Globus pallidus (tissue), 1 donor: ENCODE results near the gene CDH4.
"Not testable (repeated sequence)": the region's sequence is repeated elsewhere in the genome, so short reads cannot be mapped to it uniquely, and the experiment has no call there.

Source experiments
- DNase-seq: peaks from one replicate; pipeline ENCODE4 v3.0.0-alpha.2; 2015; ENCODE audit warnings: low spot score

CDH4 gene

GRCh38 chr20:61459705-61460104, 207.6 kb downstream of the CDH4 start:
- DNase-seq, result no peak

DNA sequence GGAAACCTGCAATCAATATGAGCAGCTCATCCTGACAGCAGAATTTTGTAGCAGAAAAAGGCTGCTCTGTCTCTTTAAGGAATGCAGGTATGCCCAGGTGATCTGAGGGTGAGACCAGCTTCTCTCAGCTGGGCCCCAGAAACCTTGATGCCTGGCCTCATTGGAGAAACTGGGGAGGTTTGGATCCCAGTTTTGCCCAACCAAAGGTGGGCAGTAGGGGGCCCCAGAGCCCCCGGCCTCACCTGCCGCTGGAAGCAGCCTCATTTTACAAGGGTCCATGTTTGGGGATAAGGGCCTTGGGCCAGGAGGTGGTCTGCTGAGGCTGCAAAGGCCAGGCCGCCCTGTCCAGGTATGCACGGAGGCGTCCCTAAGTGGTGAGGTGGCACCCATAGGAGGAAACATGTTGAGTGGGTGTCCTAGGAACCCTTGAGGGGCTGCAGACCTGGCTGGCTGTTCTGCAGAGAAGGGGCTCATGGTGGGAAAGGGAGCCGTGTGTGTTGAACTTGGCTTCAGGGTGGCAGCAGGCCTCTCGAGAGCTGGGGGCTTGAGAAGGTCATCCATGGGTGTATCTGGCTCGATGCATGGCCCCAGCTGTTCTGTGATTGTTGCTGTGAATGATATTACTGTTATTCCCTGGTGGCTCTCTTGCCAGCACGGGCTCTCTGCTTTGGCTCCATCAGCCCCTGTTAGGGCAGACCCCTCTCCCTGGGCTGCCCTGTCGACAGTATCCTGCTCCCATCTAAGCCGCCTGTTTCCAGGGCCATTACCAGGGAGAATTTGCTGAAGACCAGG, 208.4 kb downstream of the CDH4 start:
- no peak for DNase-seq

DNA sequence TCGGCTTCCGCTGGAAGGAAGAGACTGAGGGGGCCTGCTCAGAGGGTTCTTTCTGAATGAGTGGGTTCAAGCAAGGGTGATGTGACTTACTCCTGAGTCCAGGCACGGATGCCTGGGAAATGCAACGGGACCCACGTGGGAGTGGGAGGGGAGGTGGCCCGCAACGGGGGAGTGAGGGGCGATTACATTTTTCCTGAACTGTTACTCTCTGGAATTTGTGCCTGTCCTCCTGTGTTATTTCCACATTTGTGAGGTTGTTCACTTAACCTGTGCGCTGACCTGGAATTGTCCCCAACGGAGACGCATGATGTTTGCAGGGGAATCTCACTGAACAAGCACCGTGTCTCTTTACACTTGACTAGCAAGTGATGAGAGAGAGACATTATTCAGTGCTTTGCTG, 209.4 kb downstream of the CDH4 start:
- no peak for DNase-seq

GRCh38 chr20:61464307-61465303, 212.5 kb downstream of the CDH4 start:
- DNase-seq, result no peak

DNA sequence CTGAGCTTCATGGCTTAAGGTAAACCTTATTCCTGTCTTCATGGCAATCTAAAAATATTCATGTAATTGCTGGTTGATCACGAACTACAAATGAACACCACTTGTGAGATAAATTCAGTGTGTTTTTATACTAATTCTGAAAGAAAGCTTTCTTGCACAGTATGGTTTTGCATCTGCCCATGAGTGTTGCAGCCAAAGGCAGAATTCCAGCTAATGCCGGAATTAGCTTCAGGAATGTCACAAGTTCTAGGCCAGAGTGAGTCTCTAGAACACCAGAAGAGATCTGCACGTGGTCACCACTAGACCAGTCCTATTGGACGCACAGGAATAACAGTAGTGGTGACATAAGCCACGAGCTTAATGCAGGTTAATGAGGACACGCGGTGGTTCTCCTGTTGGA, 223.7 kb downstream of the CDH4 start:
- DNase-seq, result no peak

DNA sequence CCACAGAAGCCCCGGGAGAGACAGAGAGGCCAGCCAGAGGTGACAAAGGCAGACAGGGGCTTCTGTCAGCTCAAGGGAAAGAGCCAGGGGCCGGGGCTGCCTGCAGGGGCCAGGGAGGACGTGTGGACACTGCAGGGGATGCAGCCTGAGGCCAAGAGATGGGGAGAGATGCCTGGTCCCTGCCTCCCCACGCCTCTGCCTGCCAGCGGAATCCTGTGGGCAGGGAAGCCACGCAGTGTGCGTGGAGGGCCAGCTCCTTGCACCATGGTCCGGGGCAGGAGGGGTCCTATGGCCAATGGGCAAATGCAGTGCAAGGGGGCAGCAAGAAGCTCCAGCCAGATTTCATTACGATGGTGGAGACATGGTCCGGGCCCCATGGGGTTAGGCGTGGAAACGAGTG, 224.9 kb downstream of the CDH4 start:
- no peak for DNase-seq

DNA sequence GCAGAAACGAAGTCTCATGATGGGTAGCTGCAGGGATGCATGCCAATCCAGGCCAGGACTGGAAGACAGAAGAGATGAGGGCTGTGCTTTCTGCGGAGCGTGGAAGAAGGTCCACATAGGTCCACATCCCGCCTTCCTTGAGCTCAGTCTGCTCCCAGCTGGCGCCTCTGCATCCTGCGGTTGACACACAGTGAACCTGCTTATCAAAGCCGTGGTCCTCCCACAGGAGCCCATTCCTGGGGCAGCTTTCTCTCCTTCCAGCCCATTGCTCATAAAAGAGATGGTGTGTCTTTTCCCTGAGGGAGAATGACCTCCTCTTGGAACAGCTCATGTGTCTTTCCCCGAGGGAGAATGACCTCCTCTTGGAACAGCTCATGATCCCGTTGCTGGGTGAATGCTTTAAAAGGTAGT, 225.4 kb downstream of the CDH4 start:
- DNase-seq, result no peak

DNA sequence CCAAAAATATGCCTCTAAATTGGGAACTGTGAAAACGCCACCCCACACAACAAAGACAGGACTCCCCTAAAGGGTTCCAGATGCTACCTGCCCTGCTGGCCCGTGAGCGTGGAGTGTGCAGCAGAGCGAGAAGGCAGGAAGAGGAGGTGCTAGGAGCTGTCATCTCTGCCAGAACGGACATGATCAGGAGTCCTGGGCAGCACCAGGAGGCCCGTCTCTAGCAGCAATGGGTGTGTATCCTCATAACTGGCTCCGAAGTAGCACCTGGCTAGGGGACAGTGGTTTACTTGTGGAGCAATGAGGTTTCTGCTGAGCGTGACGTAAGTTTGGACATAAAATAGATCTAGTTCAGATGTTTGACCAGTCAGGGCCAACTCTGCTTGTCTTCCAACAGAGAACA, 226.0 kb downstream of the CDH4 start:
- no peak for DNase-seq

DNA sequence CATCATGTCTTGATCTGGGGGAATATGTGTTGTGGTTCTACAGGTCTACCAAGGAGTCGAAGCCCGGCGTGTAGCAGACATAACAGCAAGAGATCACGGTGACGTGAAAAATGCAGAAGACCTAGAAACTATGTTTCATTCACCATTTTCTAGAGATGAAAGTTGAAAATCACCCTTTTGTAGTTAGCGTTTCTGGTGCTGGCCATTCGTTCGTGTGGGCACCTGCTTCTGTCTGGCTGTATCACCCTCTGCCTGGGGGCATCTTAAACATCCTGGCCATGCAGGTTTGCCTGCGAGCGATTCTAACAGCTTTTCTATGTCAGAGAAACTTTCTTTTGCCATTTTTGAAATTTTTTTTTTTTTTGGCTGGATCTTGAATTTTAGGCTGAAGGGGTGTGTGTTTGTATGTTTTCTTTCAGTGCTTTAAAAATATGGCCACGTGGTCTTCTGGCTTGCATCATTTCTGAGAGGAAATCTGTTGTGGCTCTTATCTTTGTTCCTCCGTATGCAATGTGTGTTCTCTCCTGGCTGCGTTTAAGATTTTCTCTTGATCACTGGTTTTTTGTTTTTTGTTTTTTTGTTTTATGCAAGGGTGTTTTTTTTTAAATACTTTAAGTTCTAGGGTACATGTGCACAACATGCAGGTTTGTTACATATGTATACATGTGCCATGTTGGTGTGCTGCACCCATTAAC, 226.7 kb downstream of the CDH4 start:
- DNase-seq, result no peak

GRCh38 chr20:61479433-61479832, 227.4 kb downstream of the CDH4 start:
- not testable (repeated sequence) for DNase-seq

GRCh38 chr20:61480158-61480825, 228.2 kb downstream of the CDH4 start:
- no peak for DNase-seq

DNA sequence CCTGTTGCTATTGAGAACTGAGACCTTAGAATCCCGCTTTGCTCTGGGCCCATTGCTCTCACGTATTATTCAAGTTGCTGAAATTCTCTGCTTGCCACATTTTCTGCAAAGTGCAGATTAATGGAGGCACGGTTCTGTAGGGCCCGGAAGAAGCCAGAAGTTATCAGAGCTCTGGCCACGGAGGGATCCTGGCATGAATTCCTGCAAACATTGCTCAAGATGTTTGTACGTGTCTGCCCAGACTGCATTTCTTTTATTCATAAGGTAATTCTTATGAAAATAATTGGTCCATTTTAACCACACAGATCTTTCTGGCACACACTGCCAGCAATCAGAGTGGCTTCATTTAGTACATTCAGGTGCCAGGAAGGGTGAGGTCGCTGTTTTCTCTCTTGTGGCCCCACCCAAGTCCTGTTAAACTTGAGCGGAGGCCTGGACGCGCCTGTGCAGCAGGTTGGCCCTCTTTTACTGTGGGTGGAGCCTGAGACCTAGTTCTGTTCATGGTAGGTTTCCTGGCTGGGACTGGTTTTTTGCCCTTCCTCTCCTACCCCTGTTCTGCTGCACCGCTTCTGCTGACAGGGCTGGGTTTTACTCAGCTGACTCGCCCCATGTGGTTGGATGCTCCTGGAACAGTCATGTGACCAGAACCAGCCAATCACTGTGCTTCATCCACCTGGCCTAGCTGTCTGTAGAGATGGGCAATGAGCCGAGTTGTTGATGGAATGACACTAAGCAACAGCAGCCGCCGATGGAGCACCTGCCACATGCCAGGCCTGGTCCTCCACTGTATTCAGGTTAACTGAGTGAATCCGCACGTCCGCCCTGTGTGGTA, 230.2 kb downstream of the CDH4 start:
- DNase-seq, result no peak

DNA sequence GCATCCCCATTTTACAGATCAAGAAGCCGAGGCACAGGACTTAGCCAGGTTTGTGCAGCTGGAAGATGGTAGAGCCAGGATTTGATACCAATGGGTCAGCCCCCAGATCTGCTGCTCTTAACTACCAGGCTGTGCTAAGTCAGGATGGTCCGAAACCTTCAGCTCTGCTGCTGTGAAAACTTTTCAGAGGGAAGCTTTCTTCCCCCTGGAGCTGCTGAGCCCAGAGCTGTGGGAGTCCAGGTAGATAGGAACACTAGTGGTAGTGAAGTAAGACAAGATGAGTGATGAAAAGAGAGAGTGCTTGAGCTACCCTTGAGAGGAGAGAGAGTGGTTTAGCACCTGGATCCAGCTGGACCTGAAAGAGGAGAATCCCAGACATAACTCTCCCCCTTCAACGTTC, 230.8 kb downstream of the CDH4 start:
- no peak for DNase-seq

- DNase-seq, result no peak
Observed at GRCh38 chr20:61483336-61484067, 231.4 kb downstream of the CDH4 start.

DNA sequence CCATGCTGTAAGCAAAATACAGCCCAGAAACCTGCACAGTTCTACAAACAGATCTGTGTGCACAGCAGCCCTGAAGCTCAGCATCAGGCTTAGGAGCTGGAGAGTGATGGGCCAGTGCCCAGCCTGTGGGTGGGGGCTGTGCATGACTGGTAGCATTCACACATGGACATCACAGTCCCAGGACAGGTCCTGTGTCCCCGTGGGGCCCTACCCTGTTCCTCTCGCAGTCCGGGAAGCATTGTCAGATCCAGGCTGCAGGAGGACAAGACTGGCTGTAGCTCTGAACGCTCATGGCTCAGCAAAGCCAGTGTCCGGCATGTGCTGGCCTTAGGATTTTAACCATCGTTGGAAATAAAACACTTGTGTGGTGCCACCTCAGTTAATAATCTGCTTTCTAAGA, 234.1 kb downstream of the CDH4 start:
- DNase-seq, result no peak

- peak; percentile 11 for DNase-seq
Observed at GRCh38 chr20:61487346-61487996, 235.4 kb downstream of the CDH4 start.

GRCh38 chr20:61487997-61488371, 235.9 kb downstream of the CDH4 start:
- no peak for DNase-seq

DNA sequence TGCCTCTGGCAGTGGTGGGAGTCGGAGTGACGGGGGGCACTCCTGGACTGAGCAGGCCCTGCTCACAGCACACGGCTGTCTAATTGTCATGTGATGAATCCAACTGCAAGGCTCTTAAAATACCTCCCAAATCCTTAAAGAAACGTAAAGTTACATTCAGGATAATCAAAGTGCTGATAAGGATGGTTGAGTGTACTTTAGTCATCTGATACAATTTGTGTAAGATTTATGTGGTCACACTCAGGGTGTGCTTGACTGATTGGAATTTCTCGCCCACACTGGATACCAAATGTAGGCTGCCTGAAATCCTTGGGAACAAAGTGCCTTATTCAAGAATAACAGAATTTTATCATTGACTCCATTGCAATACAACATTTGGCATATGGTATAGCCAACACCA, 238.7 kb downstream of the CDH4 start:
- no peak for DNase-seq

DNA sequence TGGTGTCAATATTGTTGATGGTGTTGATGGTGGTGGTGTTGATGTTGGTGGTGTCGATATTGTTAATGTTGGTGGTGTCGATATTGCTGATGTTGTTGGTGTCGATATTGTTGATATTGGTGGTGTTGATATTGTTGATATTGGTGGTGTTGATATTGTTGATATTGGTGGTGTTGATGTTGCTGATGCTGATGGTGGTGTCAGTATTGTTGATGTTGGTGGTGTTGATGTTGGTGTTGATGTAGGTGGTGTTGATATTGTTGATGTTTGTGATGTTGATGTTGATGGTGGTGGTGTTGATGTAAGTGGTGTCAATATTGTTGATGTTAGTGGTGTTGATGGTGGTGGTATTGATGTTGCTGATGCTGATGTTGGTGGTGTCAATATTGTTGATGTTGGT, 240.0 kb downstream of the CDH4 start:
- no peak for DNase-seq

DNA sequence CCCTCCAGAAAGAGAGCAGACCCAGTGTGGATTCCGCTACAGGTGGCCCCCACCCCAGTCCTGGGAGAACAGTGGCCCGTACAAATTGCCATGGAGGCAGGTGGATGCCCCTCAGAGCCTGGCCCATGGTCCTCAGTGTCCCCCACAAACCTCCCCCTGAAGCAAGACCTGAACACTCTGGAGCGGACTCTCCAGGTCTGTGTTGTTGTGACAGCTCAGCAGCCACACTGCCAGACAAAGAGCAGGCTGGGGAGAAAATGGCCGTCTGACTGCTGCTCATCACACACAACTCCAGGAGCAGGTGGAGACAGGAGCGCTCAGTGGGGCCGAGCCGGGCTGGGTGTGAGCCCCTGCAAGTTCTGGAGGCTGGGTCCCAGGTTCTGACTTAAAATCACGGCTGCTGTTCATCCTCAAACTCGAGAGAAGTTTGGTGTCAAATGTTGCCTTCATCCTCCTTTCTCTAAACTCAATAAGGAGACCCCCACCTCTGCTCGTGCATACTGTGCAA, 241.8 kb downstream of the CDH4 start:
- no peak for DNase-seq
